Bronchial epithelial cell (primary cell): Measurements from ENCODE around the gene ATXN2. TPM values are rescaled to one million over a fixed set of nuclear protein-coding genes. Genes with fewer than 3 reads are reported as not detected.

Source experiments
- DNase-seq: peaks from one replicate; pipeline ENCODE4 v3.0.0-alpha.2; 2010; ENCODE audit warnings: low read depth
- FAIRE-seq: peaks from 2 replicates; lab custom pipeline; 2011; peaks lifted over from hg19 to GRCh38; lab: Jason Lieb, UNC
- H3K27me3 ChIP-seq: 2 replicates; pipeline ENCODE4 v1.5.1; 2011; ENCODE audit warnings: low read length; ENCODE audit not compliant: control insufficient read depth, insufficient read depth
- H3K36me3 ChIP-seq: 2 replicates; pipeline ENCODE4 v1.5.1; 2011; ENCODE audit warnings: low read length; ENCODE audit not compliant: control insufficient read depth, insufficient read depth
- H3K4me3 ChIP-seq: 2 replicates; pipeline ENCODE4 v1.5.1; 2011; ENCODE audit warnings: mild to moderate bottlenecking, low read depth, low read length, control low read depth
- CTCF ChIP-seq: IDR thresholded peaks from 2 replicates; pipeline ENCODE4 v1.5.1; 2011; ENCODE audit warnings: mild to moderate bottlenecking, moderate library complexity, low read length, control low read depth, inconsistent platforms; ENCODE audit not compliant: insufficient read depth, severe bottlenecking
- total RNA-seq: library from RNA; depleted of rRNA; stranded (reverse); fragments of >200 nt; gene quantifications from 2 replicates; pipeline ENCODE4 v1.2.1, GENCODE V29; 2014

ATXN2 gene
- total RNA-seq, 1 donor from 2014 or later, result 8.7 TPM

GRCh38 chr12:111408686-111409402 is 190.3 kb downstream of the ATXN2 start:
- Histone ChIP-seq H3K27me3 (no peaks in the 10 kb centered on the region), H3K36me3 (peaks cover 1% of the 10 kb centered on the region), H3K4me3 (no peak overlapping the region)
- TF ChIP-seq CTCF, result no peak
- FAIRE-seq (no peak), DNase-seq (no peak)

- Histone ChIP-seq H3K4me3 (no peak overlapping the region), H3K27me3 (no peaks in the 10 kb centered on the region), H3K36me3 (peaks cover 1% of the 10 kb centered on the region)
- no peak for FAIRE-seq
- no peak for TF ChIP-seq CTCF
- no peak for DNase-seq
Observed at GRCh38 chr12:111408116-111408440, 191.0 kb downstream of the ATXN2 start.

GRCh38 chr12:111407377-111408115 is 191.6 kb downstream of the ATXN2 start:
- Histone ChIP-seq H3K4me3 (peak overlapping the region; percentile 67), H3K27me3 (no peaks in the 10 kb centered on the region), H3K36me3 (peaks cover 1% of the 10 kb centered on the region)
- FAIRE-seq, result no peak
- no peak for TF ChIP-seq CTCF
- DNase-seq, result no peak

- DNase-seq (no peak), FAIRE-seq (no peak)
- H3K27me3 ChIP-seq, result no peaks in the 10 kb centered on the region
- peaks cover under 1% of the 10 kb centered on the region for H3K36me3 ChIP-seq
- H3K4me3 ChIP-seq, result peak overlapping the region; percentile 67
- TF ChIP-seq CTCF, result no peak
Observed at GRCh38 chr12:111406474-111407376, 192.4 kb downstream of the ATXN2 start.

GRCh38 chr12:111405859-111406473 is 193.1 kb downstream of the ATXN2 start, which contains the start of gene SH2B3:
Gene SH2B3, plus strand, starts transcription at chr12:111405923. Its CDS starts 12,223 bp downstream, at chr12:111418146.
- Histone ChIP-seq H3K36me3 (no peaks in the 10 kb centered on the region), H3K4me3 (peak within 1 kb of the TSS; percentile 67), H3K27me3 (no peaks in the 10 kb centered on the region)
- DNase-seq (no peak), FAIRE-seq (no peak)
- no peak for TF ChIP-seq CTCF
